ENCODE measurements around the gene NR2E1. TPM values are rescaled to one million over a fixed set of nuclear protein-coding genes. Genes with fewer than 3 reads are reported as not detected.

The NR2E1 gene
- total RNA-seq, 1 donor from 2014 or later = not detected

DNA sequence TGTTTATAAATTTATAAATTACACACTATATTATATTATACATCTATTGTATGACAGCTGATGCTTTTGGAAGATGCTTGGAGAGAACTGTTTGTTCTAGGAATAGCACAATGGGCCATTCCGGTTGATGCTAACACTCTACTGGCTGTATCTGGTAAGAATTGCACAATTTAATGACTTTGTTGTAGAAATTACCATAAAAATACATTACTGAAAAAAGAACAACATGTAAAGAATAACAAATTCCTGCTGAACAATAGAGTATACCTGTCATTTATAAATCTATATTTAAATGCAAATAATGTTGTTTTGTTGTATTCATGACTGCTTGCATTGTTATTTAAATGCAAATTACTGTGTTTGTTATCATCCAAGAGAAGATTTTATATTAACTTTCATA, 14.4 kb downstream of the NR2E1 start:
- ATAC-seq (no peak), DNase-seq (no peak)
- Histone ChIP-seq H3K9me3 (no peaks in the 10 kb centered on the region), H3K27me3 (ENCODE audit: low read depth) (peaks cover 51% of the 10 kb centered on the region), H3K4me1 (peaks cover 14% of the 10 kb centered on the region), H3K27ac (no peak overlapping the region), H3K4me3 (no peak overlapping the region), H3K36me3 (no peaks in the 10 kb centered on the region)
- TF ChIP-seq, protein P1, sequence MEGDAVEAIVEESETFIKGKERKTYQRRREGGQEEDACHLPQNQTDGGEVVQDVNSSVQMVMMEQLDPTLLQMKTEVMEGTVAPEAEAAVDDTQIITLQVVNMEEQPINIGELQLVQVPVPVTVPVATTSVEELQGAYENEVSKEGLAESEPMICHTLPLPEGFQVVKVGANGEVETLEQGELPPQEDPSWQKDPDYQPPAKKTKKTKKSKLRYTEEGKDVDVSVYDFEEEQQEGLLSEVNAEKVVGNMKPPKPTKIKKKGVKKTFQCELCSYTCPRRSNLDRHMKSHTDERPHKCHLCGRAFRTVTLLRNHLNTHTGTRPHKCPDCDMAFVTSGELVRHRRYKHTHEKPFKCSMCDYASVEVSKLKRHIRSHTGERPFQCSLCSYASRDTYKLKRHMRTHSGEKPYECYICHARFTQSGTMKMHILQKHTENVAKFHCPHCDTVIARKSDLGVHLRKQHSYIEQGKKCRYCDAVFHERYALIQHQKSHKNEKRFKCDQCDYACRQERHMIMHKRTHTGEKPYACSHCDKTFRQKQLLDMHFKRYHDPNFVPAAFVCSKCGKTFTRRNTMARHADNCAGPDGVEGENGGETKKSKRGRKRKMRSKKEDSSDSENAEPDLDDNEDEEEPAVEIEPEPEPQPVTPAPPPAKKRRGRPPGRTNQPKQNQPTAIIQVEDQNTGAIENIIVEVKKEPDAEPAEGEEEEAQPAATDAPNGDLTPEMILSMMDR (IDR thresholded peaks at IDR 0.05) = no peak
- intact Hi-C loops (cut with DNase I) = no loop called here

DNA sequence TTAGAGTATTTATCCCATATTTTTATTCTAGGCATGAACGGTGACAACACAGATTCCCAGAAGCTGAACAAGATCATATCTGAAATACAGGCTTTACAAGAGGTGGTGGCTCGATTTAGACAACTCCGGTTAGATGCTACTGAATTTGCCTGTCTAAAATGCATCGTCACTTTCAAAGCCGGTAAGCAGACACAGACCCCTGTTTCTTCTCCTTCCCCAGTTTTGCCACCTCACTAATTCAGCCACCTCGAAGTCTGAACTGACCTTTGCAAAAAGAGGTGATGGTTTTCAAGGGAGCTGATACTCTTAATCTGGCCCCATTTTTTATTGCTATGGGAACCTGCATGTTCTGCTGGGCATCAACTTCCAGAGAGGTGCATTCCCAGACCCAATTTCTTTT, 15.0 kb downstream of the NR2E1 start:
- Histone ChIP-seq H3K27ac (no peak overlapping the region), H3K4me1 (peaks cover 8% of the 10 kb centered on the region), H3K9me3 (no peaks in the 10 kb centered on the region), H3K36me3 (no peaks in the 10 kb centered on the region), H3K27me3 (ENCODE audit: low read depth) (peaks cover 46% of the 10 kb centered on the region), H3K4me3 (no peak overlapping the region)
- TF ChIP-seq, protein P1 (IDR thresholded peaks at IDR 0.05) = no peak
- DNase-seq (no peak), ATAC-seq (no peak)
- intact Hi-C loops (cut with DNase I) = no loop called here

DNA sequence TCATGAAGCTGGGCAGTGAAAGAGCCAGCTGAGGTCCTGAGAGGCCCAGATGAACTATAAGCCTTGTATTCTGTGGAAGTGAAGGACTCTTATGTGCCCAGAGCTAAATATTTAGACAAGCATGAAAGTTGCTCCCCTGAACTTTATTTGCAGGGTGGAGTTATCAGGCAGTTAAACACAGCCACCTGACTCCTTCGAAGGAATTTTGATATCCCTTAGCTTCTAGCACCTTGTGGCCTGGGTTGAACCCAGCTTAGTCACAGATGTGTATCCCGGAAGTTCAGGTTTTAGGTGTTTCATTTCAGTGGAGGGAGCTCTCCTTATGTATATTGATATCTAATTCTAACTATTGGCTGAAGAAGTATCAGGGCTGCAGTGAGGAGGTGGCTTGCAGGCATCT, 20.4 kb downstream of the NR2E1 start:
- TF ChIP-seq, protein P1 (IDR thresholded peaks at IDR 0.05) = no peak
- ATAC-seq (peak in 1 of 2 donors; percentile 83), DNase-seq (no peak)
- Histone ChIP-seq H3K27me3 (ENCODE audit: low read depth) (peaks cover 13% of the 10 kb centered on the region), H3K36me3 (no peaks in the 10 kb centered on the region), H3K27ac (no peak overlapping the region), H3K4me3 (no peak overlapping the region), H3K4me1 (no peaks in the 10 kb centered on the region), H3K9me3 (no peaks in the 10 kb centered on the region)
- intact Hi-C loops (cut with DNase I) = no loop called here

DNA sequence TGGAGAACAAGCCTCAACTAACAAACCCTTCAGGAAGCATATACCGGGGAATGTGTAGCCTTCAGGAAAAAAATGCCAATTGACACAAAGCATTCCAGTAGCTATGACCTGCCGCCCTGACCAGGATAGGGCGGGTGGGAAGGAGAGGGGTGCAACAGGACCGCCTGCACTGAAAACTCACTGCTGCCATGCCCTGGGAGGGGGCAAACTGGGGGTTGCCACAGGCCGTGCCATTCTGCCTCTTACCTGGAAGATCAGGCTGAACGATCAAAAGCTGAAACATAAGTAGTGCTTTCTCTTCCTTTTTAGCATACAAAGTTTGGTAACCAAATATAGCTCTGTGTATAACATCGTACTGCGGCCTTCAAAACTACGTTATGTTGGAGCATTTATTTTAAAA, 21.7 kb downstream of the NR2E1 start:
- TF ChIP-seq, protein P1 (IDR thresholded peaks at IDR 0.05) = no peak
- ATAC-seq (no peak), DNase-seq (no peak)
- intact Hi-C loops (cut with DNase I) = no loop called here
- Histone ChIP-seq H3K4me3 (no peak overlapping the region), H3K27me3 (ENCODE audit: low read depth) (peaks cover 7% of the 10 kb centered on the region), H3K27ac (no peak overlapping the region), H3K36me3 (no peaks in the 10 kb centered on the region), H3K4me1 (no peaks in the 10 kb centered on the region), H3K9me3 (no peaks in the 10 kb centered on the region)

DNA sequence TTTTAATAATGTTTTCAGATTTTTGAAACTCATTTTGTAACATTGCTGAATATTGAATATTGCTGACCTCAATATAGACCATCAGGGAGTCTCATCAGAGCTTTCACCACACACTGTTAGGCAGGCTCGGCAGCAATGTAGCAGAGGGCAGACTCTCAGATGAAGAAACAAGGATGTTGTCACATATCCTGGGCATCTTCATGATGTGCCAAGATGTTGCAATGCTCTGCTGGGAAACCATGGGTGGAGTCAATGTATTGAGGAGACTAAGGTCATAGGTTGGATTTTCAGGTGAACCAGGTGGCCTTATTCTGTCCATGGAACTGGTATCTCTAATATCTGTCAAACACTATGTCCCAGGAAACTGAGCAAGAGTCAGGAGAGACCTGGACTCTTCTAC, 27.3 kb downstream of the NR2E1 start:
- peak in 1 of 2 donors; percentile 32 for ATAC-seq
- no peak for DNase-seq
- H3K4me3 ChIP-seq = no peak overlapping the region
- intact Hi-C loops (cut with DNase I) = no loop called here
- TF ChIP-seq, protein P1 (IDR thresholded peaks at IDR 0.05) = no peak
- H3K27ac ChIP-seq = no peak overlapping the region
- no peaks in the 10 kb centered on the region for H3K4me1 ChIP-seq
- no peaks in the 10 kb centered on the region for H3K27me3 ChIP-seq (ENCODE audit: low read depth)
- H3K36me3 ChIP-seq = no peaks in the 10 kb centered on the region
- H3K9me3 ChIP-seq = no peaks in the 10 kb centered on the region

DNA sequence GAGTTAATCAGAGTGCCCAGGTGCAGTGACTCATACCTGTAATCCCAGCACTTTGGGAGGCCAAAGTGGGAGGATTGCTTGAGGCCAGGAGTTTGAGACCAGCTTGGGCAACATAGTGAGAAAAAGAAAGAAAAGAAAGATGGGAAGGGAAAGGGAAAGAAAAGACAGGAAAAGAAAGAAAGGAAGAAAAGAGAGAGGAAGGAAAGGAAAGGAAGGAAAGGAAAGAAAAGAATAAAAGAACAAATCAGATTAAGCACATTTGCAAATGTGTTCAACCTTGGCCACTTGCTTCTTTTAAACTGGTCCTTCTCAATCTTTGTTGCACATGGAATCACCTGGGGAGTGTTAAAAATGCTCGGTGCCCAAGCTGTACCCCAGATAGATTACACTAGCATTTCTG, 28.0 kb downstream of the NR2E1 start:
- TF ChIP-seq, protein P1 (IDR thresholded peaks at IDR 0.05) = no peak

More for the DNA sequence above, 28.0 kb downstream of the NR2E1 start:
- Histone ChIP-seq H3K4me3 (no peak overlapping the region), H3K27ac (no peak overlapping the region), H3K9me3 (no peaks in the 10 kb centered on the region), H3K36me3 (no peaks in the 10 kb centered on the region), H3K27me3 (ENCODE audit: low read depth) (no peaks in the 10 kb centered on the region), H3K4me1 (no peaks in the 10 kb centered on the region)
- intact Hi-C loops (cut with DNase I) = no loop called here
- DNase-seq (no peak), ATAC-seq (no peak)
